SKM-1 (cell line): ENCODE data around the gene CCDC121.
A peak's percentile ranks its signal among the peaks of the same experiment; 100 is the strongest.

Source experiments
- DNase-seq: peaks from one replicate; lab custom pipeline; 2025; ENCODE audit not compliant: unreplicated experiment; lab: John Stamatoyannopoulos, UW

Gene CCDC121

DNA sequence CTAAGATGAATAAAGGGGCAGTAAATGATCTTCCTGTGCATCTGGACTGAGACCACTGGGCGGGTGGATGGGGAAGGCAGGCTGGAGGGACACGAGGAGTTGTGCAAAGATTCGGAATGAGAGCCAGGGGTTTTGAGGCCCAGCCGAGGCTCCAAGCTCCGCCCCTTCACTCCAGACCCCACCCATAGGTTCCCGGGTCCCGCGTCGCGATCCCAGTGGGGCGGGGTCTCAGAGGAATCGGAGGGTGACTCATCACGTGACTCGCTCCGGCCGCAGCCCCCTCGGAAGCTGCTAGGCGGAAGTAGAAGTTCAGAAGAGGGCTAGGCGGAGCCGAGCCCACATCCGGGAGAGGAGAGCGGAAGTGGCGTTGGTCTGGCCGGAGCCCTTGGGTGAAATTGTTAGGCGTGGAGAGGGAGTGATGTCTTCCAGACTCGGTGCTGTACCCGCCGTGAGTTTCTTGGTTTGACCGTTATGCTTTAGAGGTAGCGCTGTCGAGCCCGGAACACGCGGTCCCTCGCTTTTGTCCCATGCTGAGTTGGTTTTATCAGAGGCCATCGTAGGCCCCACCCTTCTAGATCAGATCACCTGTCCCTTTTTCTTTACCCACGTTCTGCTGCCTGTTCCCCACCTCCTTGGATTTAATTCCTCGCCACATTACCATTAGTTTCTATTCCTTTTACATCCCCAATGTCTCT, 46.0 kb downstream of the CCDC121 start, which contains the start of gene ZNF512:
Gene ZNF512 (plus strand): TSS at position 348 of the 695 bp plus-strand sequence. CDS start 71 bp downstream, at position 419.
- DNase-seq, result peak; percentile 92

- no peak for DNase-seq
Observed at GRCh38 chr2:27582129-27582694, 46.6 kb downstream of the CCDC121 start.

GRCh38 chr2:27581417-27582128, 47.2 kb downstream of the CCDC121 start:
- DNase-seq, result no peak
